Activated CD8-positive, alpha-beta T cell treated with anti-CD3 and anti-CD28 coated beads for 36 hours (primary cell): Measurements from ENCODE around the gene KLHL12. TPM values are rescaled to one million over a fixed set of nuclear protein-coding genes. Genes with fewer than 3 reads are reported as not detected.

ENCODE experiments used
- ATAC-seq: fragments of 200-7000 bp; cut with Tn5 transposase; one replicate; pipeline ENCODE4 v1.10.0; 2021; ENCODE audit warnings: mild to moderate bottlenecking, moderate library complexity
- CTCF ChIA-PET: fragments of 350-600 bp; sonication (Branson Sonifier 250); formaldehyde crosslinking; loops from one replicate; lab custom pipeline; 2021; ENCODE audit warnings: antibody characterized with exemption; lab: Charles Lee
- POLR2A ChIA-PET: fragments of 350-600 bp; sonication (Branson Sonifier 250); formaldehyde crosslinking; loops from one replicate; lab custom pipeline; 2021; ENCODE audit warnings: antibody characterized with exemption; lab: Charles Lee
- DNase-seq: peaks from one replicate; pipeline ENCODE4 v3.0.0-alpha.2; 2020
- H3K27ac Mint-ChIP-seq: one replicate; pipeline ENCODE4 v1.8.0; 2021; ENCODE audit warnings: mild to moderate bottlenecking, mixed read lengths
- H3K27me3 Mint-ChIP-seq: one replicate; pipeline ENCODE4 v1.8.0; 2021; ENCODE audit warnings: mixed read lengths
- H3K36me3 Mint-ChIP-seq: one replicate; pipeline ENCODE4 v1.8.0; 2021; ENCODE audit warnings: low read depth, mixed read lengths
- H3K4me1 Mint-ChIP-seq: one replicate; pipeline ENCODE4 v1.8.0; 2021; ENCODE audit warnings: low read depth, mixed read lengths
- H3K4me3 Mint-ChIP-seq: one replicate; pipeline ENCODE4 v1.8.0; 2021; ENCODE audit warnings: mild to moderate bottlenecking, moderate library complexity, mixed read lengths
- H3K9me3 Mint-ChIP-seq: one replicate; pipeline ENCODE4 v1.8.0; 2021; ENCODE audit warnings: mixed read lengths
- CTCF ChIP-seq: fragments of 200-600 bp; IDR thresholded peaks from one replicate; pipeline ENCODE4 v1.8.0; 2022; ENCODE audit warnings: antibody characterized with exemption, mild to moderate bottlenecking
- intact Hi-C: fragments of 100-400 bp; cut with micrococcal nuclease; formaldehyde crosslinking; loops from one replicate; pipeline ENCODE4 v1.10.0; 2022
- total RNA-seq, 2 experiments: library from RNA; stranded (reverse); gene quantifications; one replicate each; pipeline ENCODE4 v1.2.3, GENCODE V29; 2021

Gene KLHL12
- total RNA-seq, 2 experiments from 2014 or later: 38.0 to 43.7 TPM

GRCh38 chr1:202968895-202969295, 41.9 kb upstream of the KLHL12 start:
- ATAC-seq (peak; percentile 56), DNase-seq (peak; percentile 56)
- Mint-ChIP-seq H3K36me3 (no peaks in the 10 kb centered on the region), H3K9me3 (no peaks in the 10 kb centered on the region), H3K27ac (peak overlapping the region; percentile 8), H3K27me3 (no peaks in the 10 kb centered on the region), H3K4me3 (no peak overlapping the region), H3K4me1 (peaks cover 27% of the 10 kb centered on the region)
- peak; percentile 49 for TF ChIP-seq CTCF
- intact Hi-C loops: no loop called here
- POLR2A ChIA-PET: interaction anchor here (0.8 kb wide), 1 partner anchor 42 kb away, joined by 3 read pairs; the partner anchor contains the start of gene KLHL12
- CTCF ChIA-PET: interaction anchor here (0.9 to 1.8 kb wide), 5 partner anchors 9 to 54 kb away, joined by 3 to 13 read pairs (median 8); partner anchors contain the start of gene TMEM183A

- Mint-ChIP-seq H3K4me3 (no peak overlapping the region), H3K4me1 (peaks cover 27% of the 10 kb centered on the region), H3K36me3 (peaks cover 2% of the 10 kb centered on the region), H3K27ac (no peak overlapping the region), H3K27me3 (no peaks in the 10 kb centered on the region), H3K9me3 (no peaks in the 10 kb centered on the region)
- DNase-seq (no peak), ATAC-seq (no peak)
- CTCF ChIA-PET: interaction anchor here (0.7 to 1.8 kb wide), 12 partner anchors 9 to 210 kb away, joined by 3 to 13 read pairs (median 4); partner anchors contain the start of gene TMEM183A
- intact Hi-C loops: no loop called here
- no peak for TF ChIP-seq CTCF
- POLR2A ChIA-PET: interaction anchor here (0.6 to 2.6 kb wide), 7 partner anchors 13 to 168 kb away, joined by 3 to 13 read pairs (median 3); partner anchors contain the start of genes KLHL12 and TMEM183A
Measured at GRCh38 chr1:202968351-202968750, 41.3 kb upstream of the KLHL12 start.

- peaks cover 4% of the 10 kb centered on the region for H3K36me3 Mint-ChIP-seq
- POLR2A ChIA-PET: interaction anchor here (0.6 to 2.6 kb wide), 8 partner anchors 12 to 168 kb away, joined by 3 to 13 read pairs (median 3); partner anchors contain the start of genes KLHL12 and TMEM183A
- peak; percentile 36 for DNase-seq
- H3K4me1 Mint-ChIP-seq: peaks cover 27% of the 10 kb centered on the region
- ATAC-seq: peak; percentile 5
- TF ChIP-seq CTCF: no peak
- peak overlapping the region; percentile 86 for H3K4me3 Mint-ChIP-seq
- no peaks in the 10 kb centered on the region for H3K9me3 Mint-ChIP-seq
- intact Hi-C loops: no loop called here
- H3K27ac Mint-ChIP-seq: peak overlapping the region; percentile 91
- CTCF ChIA-PET: interaction anchor here (0.7 to 1.8 kb wide), 12 partner anchors 10 to 209 kb away, joined by 3 to 13 read pairs (median 4); partner anchors contain the start of gene TMEM183A
- H3K27me3 Mint-ChIP-seq: no peaks in the 10 kb centered on the region
Measured at GRCh38 chr1:202967684-202968281, 40.7 kb upstream of the KLHL12 start.

- DNase-seq (peak; percentile 12), ATAC-seq (no peak)
- CTCF ChIA-PET: no interaction called here
- Mint-ChIP-seq H3K27me3 (no peaks in the 10 kb centered on the region), H3K4me1 (peaks cover 27% of the 10 kb centered on the region), H3K4me3 (peak overlapping the region; percentile 67), H3K9me3 (no peaks in the 10 kb centered on the region), H3K36me3 (peaks cover 4% of the 10 kb centered on the region), H3K27ac (peak overlapping the region; percentile 73)
- POLR2A ChIA-PET: interaction anchor here (0.7 to 2.6 kb wide), 3 partner anchors 40 to 68 kb away, joined by 3 to 13 read pairs (median 4); partner anchors contain the start of gene TMEM183A
- intact Hi-C loops: no loop called here
- no peak for TF ChIP-seq CTCF
Measured at GRCh38 chr1:202966006-202966898, 39.2 kb upstream of the KLHL12 start.
